ENCODE measurements around the gene FCN3.
A peak's percentile ranks its signal among the peaks of the same experiment; 100 is the strongest.

Gene FCN3

DNA sequence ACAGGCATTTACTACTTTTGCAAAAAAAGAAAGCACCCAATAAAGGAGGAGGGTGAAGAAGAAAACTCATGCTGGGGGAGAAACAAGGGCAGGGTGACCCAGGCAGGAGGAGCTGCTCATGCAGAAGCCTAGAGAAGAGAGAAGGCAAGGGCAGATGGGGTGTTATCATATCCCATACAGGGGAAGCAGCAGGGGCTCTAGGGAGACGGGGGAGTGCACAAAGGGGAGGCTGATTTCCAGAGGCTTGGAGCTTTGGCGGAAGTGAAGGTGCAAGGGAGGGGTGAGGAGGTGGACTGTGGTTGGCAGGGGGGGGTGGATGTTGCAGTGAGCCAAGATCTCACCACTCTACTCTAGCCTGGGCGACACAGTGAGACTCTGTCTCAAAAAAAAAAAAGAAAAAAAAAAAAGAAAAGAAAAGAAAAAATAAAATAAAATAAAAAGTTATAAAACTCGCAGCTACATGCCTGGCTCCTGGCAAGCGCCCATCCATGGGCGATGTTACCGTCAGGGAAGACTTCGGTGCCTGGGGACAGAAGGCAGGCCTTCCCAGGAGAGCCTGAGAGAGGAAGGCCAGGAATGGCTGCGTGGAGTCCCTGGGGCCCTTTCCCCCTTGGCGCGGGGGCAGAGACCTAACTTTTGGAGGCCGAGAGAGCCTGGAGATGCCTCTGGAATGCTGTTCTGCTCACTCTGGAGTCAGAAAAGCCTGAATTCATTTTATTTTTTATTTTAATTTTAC, 3.3 kb upstream of the FCN3 start:
- no peaks in the 10 kb centered on the region for H3K9me3 ChIP-seq (ENCODE audit: control insufficient read depth, insufficient read depth, low read length)
- H3K36me3 ChIP-seq (ENCODE audit: control insufficient read depth, insufficient read depth, low read length), result no peaks in the 10 kb centered on the region

DNA sequence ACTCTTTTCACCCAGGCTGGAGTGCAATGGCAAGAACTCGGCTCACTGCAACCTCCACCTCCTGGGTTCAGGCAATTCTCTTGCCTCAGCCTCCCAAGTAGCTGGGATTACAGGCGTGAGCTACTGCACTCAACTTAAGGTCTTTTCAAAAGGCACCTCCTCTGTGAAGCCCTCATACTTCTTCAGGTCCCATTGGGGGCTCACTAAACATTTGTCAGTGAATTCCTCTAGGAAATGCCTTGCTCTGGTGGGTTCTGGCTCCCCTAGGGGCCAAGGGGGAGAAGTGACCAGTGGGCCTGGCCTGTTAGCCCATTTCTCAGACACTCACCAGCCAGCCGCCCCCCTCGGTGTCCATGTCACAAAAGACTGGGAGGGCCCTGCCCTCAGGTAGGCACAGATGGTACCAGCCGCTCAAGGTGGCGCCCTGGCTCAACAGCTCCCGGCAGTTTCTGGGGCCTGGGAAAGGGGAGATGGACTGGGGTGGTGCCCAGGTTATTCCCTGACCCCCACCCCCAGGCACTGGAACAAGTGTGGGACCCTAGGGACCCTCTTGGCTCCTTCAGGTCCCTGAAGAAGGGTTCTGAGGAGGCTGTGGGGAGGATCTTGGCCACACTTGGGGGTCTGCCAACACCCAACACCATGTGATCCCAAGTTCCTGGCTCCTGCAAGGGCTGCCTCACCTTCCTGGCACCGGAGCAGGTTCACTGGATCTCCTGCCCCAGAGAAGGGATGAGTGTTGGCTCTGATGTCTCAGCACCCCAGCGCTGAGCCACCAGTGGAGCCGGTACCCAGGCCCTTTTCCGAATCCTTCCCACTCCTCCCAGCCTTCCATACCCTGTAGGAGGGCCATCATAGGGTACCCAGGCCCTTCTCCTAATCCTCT, 1.6 kb downstream of the FCN3 start:
- no peaks in the 10 kb centered on the region for H3K36me3 ChIP-seq (ENCODE audit: control insufficient read depth, insufficient read depth, low read length)
- H3K9ac ChIP-seq (ENCODE audit: low read depth, low read length), result no peak overlapping the region
- H3K27ac ChIP-seq (ENCODE audit: low read depth, low read length), result no peak overlapping the region

More for the DNA sequence above, 3.3 kb upstream of the FCN3 start:
- no peak overlapping the region for H3K4me3 ChIP-seq (ENCODE audit: low read depth, low read length)
- no peak overlapping the region for H3K9ac ChIP-seq (ENCODE audit: low read depth, low read length)
- H3K27me3 ChIP-seq (ENCODE audit: control insufficient read depth, insufficient read depth, low read length), result peaks cover 10% of the 10 kb centered on the region
- H3K4me1 ChIP-seq (ENCODE audit: control insufficient read depth, insufficient read depth, low read length), result no peaks in the 10 kb centered on the region
- no peak overlapping the region for H3K27ac ChIP-seq (ENCODE audit: low read depth, low read length)

DNA sequence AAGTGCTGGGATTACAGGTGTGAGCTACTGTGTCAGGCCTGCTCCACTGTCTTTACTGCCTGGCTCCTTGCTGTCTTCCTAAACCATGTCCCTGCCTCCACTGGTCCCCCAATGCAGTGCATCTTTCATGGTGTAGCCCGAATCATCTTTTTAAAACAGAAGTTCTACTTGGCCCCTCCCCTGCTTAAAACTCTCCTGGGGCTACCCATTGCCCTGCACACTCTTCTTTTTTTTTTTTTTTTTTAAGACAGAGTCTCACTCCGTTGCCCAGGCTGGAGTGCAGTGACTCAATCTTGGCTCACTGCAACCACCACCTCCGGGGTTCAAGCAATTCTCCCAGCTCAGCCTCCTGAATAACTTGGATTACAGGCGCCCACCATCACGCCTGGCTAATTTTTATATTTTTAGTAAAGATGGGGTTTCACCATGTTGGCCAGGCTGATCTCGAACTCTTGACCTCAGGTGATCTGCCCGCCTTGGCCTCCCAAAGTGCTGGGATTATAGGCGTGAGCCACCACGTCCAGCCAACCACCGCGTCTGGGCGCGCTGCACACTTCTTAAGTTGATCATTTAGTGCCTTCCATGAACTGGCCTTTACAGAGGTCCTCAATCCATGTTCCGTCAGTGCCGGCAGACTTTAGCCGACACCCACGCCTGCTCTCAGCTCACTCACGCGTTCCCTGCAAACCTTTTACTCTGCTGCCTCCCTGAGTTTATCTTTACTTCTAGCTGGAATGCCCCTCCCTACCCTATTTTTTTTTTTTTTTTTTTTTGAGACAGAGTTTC, 2.4 kb downstream of the FCN3 start:
- Histone ChIP-seq H3K4me3 (ENCODE audit: low read depth, low read length) (no peak overlapping the region), H3K36me3 (ENCODE audit: control insufficient read depth, insufficient read depth, low read length) (no peaks in the 10 kb centered on the region), H3K4me1 (ENCODE audit: control insufficient read depth, insufficient read depth, low read length) (peaks cover 5% of the 10 kb centered on the region), H3K27me3 (ENCODE audit: control insufficient read depth, insufficient read depth, low read length) (no peaks in the 10 kb centered on the region), H3K9me3 (ENCODE audit: control insufficient read depth, insufficient read depth, low read length) (no peaks in the 10 kb centered on the region), H3K9ac (ENCODE audit: low read depth, low read length) (no peak overlapping the region), H3K27ac (ENCODE audit: low read depth, low read length) (no peak overlapping the region)

More for the DNA sequence above, 1.6 kb downstream of the FCN3 start:
- Histone ChIP-seq H3K4me3 (ENCODE audit: low read depth, low read length) (no peak overlapping the region), H3K27me3 (ENCODE audit: control insufficient read depth, insufficient read depth, low read length) (no peaks in the 10 kb centered on the region), H3K4me1 (ENCODE audit: control insufficient read depth, insufficient read depth, low read length) (no peaks in the 10 kb centered on the region), H3K9me3 (ENCODE audit: control insufficient read depth, insufficient read depth, low read length) (no peaks in the 10 kb centered on the region)

DNA sequence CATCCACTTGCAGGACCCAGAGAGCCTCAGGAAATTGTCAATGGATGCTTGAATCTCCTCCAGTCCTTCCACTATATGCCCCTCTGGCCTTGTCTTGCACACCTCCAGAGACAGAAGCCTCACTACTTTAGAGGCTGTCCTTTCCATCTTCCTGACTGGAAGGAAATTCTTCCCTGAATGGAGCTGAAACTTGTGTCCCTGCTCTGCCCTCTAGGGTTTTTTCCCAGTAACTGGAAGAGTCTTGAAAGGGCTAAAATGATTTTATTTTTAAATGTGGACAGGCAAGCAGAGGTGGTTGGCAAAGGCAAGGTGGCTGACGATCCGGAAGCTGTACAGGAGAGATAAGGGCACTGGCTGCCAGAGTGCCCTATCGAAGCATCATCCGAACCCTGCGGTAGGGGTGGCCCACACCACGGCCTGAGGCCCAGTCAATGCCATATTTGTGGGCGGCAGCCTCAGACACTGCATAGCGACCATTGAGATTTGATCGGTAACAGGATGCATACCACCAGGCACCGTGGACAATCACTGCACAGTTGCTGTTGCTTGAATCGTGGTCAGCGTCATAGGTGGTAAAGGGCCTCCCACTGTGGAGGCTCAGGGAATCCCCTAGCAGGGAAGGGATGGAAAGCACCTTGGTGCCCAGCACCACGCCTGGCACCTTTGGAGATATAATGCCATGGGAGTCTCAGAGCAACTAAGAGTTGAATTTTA, 5.6 kb downstream of the FCN3 start:
- Histone ChIP-seq H3K27me3 (ENCODE audit: control insufficient read depth, insufficient read depth, low read length) (no peaks in the 10 kb centered on the region), H3K36me3 (ENCODE audit: control insufficient read depth, insufficient read depth, low read length) (no peaks in the 10 kb centered on the region), H3K27ac (ENCODE audit: low read depth, low read length) (no peak overlapping the region), H3K4me3 (ENCODE audit: low read depth, low read length) (no peak overlapping the region), H3K9me3 (ENCODE audit: control insufficient read depth, insufficient read depth, low read length) (no peaks in the 10 kb centered on the region), H3K4me1 (ENCODE audit: control insufficient read depth, insufficient read depth, low read length) (peaks cover 19% of the 10 kb centered on the region), H3K9ac (ENCODE audit: low read depth, low read length) (no peak overlapping the region)

DNA sequence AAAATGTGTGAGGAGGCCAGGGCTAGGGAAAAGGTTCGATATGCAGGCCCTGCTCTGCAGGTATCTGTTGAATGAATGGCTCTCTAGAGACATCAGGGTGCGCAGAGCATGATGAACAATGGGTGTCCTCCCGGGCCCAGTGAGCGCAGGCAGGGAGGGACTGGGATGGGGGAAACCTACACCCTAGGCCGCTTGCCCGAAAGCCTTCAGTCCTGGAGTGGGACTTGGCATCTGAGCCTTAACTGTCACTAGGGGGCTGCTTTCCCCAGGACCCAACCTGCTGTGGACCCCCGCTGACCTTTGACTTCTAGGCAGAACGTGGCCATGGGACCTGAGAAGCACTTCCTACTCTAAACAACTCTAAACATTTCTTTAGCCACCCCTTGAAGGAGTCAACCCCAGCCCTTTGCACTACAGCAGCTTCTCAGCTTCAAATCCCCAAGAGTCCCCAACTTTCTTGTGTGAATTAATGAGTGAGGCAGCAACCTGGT, 7.4 kb downstream of the FCN3 start:
- no peaks in the 10 kb centered on the region for H3K9me3 ChIP-seq (ENCODE audit: control insufficient read depth, insufficient read depth, low read length)
- H3K4me1 ChIP-seq (ENCODE audit: control insufficient read depth, insufficient read depth, low read length), result peaks cover 19% of the 10 kb centered on the region
- H3K27ac ChIP-seq (ENCODE audit: low read depth, low read length), result peak overlapping the region; percentile 79
- peak overlapping the region; percentile 69 for H3K4me3 ChIP-seq (ENCODE audit: low read depth, low read length)
- H3K9ac ChIP-seq (ENCODE audit: low read depth, low read length), result no peak overlapping the region
- 0 out of 2 replicates have a peak, but pooled peaks cover 2% of the 10 kb centered on the region for H3K27me3 ChIP-seq (ENCODE audit: control insufficient read depth, insufficient read depth, low read length)
- no peaks in the 10 kb centered on the region for H3K36me3 ChIP-seq (ENCODE audit: control insufficient read depth, insufficient read depth, low read length)

DNA sequence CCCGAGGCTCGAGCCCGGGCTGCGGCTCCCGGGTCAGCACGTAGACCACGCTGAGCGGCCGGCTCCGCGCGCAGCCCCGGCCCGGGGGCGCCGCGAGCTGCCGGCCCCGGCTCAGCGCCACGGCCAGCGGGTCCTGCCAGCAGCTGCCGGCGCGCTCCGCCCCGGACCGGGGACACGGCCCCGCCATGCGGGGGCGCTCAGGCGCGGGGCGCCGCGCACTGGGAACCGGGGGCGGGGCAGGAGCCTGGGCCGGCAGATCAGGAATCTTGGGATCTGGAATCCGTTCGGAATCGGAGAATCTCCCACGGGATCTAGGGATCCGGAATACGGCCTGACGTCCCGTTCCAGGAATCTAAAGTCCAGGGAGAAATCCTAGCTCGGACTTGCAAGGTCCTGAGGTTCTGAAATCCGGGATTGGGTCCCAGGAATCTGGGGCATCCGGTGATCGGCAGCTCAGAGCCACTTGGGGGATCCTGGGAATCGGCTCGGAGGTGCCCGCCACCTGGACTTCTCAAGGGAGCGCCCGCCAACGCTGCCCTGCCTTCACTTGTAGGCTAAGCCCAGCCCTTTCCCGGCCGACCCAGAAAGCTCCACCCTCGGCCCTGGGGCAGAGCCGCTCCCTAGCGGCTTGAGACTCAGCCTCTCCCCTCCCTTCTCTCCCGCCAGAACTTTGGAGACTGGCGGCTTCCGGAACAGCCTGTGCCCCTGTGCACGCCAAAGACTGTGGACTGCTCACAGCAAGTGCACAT, 8.0 kb downstream of the FCN3 start, which contains the start of gene MAP3K6:
TSS of gene MAP3K6 (minus strand) at position 551 of the 749 bp plus-strand sequence. CDS start at position 187, 364 bp downstream.
- Histone ChIP-seq H3K4me3 (ENCODE audit: low read depth, low read length) (peak within 1 kb of the TSS; percentile 69), H3K9me3 (ENCODE audit: control insufficient read depth, insufficient read depth, low read length) (no peaks in the 10 kb centered on the region), H3K9ac (ENCODE audit: low read depth, low read length) (no peak within 1 kb of the TSS; the same call in 1 of the 2 replicates), H3K27ac (ENCODE audit: low read depth, low read length) (peak within 1 kb of the TSS; percentile 79), H3K36me3 (ENCODE audit: control insufficient read depth, insufficient read depth, low read length) (no peaks in the 10 kb centered on the region), H3K27me3 (ENCODE audit: control insufficient read depth, insufficient read depth, low read length) (peaks cover 8% of the 10 kb centered on the region), H3K4me1 (ENCODE audit: control insufficient read depth, insufficient read depth, low read length) (peaks cover 19% of the 10 kb centered on the region)

DNA sequence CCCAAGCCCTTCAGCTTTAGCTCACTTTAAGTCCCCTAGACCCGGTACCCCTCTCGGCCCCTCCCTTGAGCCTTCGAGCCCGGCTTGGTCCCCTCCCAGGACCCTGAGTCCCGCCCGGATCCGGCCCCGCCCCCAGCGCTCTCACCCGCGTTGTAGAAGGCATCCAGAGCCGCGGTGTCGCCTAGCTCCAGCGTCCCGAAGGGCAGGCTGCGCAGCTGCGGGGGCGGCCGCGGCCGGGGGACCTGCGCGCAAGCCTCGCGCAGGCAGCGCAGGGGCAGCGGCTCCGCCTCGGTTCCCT, 8.6 kb downstream of the FCN3 start:
- peaks cover 13% of the 10 kb centered on the region for H3K27me3 ChIP-seq (ENCODE audit: control insufficient read depth, insufficient read depth, low read length)
- peaks cover 19% of the 10 kb centered on the region for H3K4me1 ChIP-seq (ENCODE audit: control insufficient read depth, insufficient read depth, low read length)
- H3K9ac ChIP-seq (ENCODE audit: low read depth, low read length), result no peak overlapping the region; the same call in 1 of the 2 replicates
- no peaks in the 10 kb centered on the region for H3K9me3 ChIP-seq (ENCODE audit: control insufficient read depth, insufficient read depth, low read length)
- no peaks in the 10 kb centered on the region for H3K36me3 ChIP-seq (ENCODE audit: control insufficient read depth, insufficient read depth, low read length)
- H3K27ac ChIP-seq (ENCODE audit: low read depth, low read length), result peak overlapping the region; percentile 50
- peak overlapping the region; percentile 69 for H3K4me3 ChIP-seq (ENCODE audit: low read depth, low read length)

DNA sequence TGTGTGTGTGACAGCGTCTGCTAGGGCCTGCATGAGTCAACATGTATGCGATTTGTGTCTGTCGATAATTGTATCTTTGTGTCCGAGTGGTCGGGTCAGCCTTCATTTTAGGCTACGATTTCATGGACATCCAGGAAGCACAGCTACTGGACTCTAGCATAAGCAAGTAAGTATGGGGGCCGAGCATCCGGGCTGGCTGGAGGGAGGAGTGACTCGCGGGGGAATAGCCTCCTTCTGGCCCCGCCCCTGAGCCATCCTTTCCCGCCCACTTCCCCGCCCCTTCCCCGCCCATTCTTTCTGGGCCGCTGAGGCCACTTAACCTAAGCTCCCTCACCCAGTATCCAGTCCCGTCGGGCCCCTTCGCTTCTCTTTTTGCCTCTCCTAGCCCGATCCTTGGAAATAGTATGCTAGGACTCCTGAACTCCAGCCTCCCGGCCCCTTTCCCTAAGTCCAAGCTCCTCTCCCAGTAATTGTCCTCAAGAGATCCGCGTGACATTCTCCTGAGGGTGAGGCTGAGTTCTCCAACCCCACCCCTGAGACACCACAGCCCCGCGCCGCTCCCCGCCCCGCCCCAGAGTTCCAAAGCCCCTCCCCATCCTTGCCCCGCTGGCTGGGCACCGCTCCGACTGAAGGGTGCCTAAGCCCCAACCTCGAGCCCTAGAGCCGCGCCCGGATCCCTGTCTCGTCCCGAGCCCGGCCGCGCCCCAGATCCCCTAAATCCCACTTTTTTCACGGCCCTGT, 9.1 kb downstream of the FCN3 start:
- Histone ChIP-seq H3K9ac (ENCODE audit: low read depth, low read length) (no peak overlapping the region), H3K4me1 (ENCODE audit: control insufficient read depth, insufficient read depth, low read length) (peaks cover 19% of the 10 kb centered on the region), H3K36me3 (ENCODE audit: control insufficient read depth, insufficient read depth, low read length) (no peaks in the 10 kb centered on the region), H3K4me3 (ENCODE audit: low read depth, low read length) (peak overlapping the region; percentile 69), H3K27me3 (ENCODE audit: control insufficient read depth, insufficient read depth, low read length) (peaks cover 18% of the 10 kb centered on the region), H3K9me3 (ENCODE audit: control insufficient read depth, insufficient read depth, low read length) (no peaks in the 10 kb centered on the region), H3K27ac (ENCODE audit: low read depth, low read length) (peak overlapping the region; percentile 50)

DNA sequence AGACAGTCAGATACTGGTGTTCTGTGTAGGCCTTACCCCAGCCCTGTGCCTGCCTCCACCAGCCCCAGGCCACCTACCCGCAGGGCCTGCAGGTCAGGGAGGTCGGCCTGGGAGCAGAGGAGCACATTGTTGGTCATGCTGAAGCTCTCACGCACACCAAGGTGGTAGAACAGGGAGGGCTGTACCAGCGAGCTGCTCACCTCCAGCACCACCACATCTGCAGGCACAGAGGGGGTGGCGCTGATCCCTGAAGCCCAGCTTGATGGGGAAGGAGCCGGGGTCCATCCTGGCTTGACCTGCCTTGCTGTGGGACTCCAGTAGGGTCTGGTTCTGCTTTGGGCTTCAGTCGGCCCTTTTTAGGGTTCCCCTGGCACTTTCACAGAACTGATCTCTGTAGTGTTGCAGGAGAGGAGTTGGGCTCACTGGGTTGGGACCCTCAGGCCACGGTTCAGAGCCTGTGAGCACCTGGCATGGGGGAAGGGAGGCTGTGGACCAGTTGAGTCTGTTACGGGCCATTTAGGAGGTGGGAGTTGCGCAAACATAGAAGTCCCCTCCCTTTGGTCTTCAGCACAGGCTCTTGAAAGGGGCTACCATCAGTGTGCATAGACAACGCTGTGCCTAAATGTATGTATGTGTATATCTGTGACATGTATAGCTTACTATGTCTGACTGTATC, 9.8 kb downstream of the FCN3 start:
- no peak overlapping the region for H3K27ac ChIP-seq (ENCODE audit: low read depth, low read length)

More for the DNA sequence above, 9.8 kb downstream of the FCN3 start:
- peaks cover 22% of the 10 kb centered on the region for H3K4me1 ChIP-seq (ENCODE audit: control insufficient read depth, insufficient read depth, low read length)
- H3K36me3 ChIP-seq (ENCODE audit: control insufficient read depth, insufficient read depth, low read length), result no peaks in the 10 kb centered on the region
- no peak overlapping the region for H3K9ac ChIP-seq (ENCODE audit: low read depth, low read length)
- H3K4me3 ChIP-seq (ENCODE audit: low read depth, low read length), result peak overlapping the region; percentile 69; the same call in 1 of the 2 replicates
- H3K9me3 ChIP-seq (ENCODE audit: control insufficient read depth, insufficient read depth, low read length), result no peaks in the 10 kb centered on the region
- peaks cover 25% of the 10 kb centered on the region for H3K27me3 ChIP-seq (ENCODE audit: control insufficient read depth, insufficient read depth, low read length)

All from HUES48 (cell line).